GM12878 (cell line): ENCODE measurements around the gene HAS3. TPM values are rescaled to one million over a fixed set of nuclear protein-coding genes. Genes with fewer than 3 reads are reported as not detected.
A peak's percentile ranks its signal among the peaks of the same experiment; 100 is the strongest.

Experiments used
- ATAC-seq: fragments of 200-7000 bp; cut with Tn5 transposase; 3 replicates; pipeline ENCODE4 v1.9.1; 2020; ENCODE audit warnings: mild to moderate bottlenecking, moderate library complexity
- BruUV-seq: library from RNA; stranded (reverse); fragments of 400-500 nt; replicated peaks from 2 replicates; lab custom pipeline; 2021; lab: Mats Ljungman, UMichigan
- CTCF ChIA-PET: fragments of 300-600 bp; sonication (Branson Sonifier 250); formaldehyde crosslinking; extraction: SDS; loops from one replicate; lab custom pipeline; 2021; ENCODE audit warnings: inconsistent platforms; lab: Yijun Ruan, JAX
- POLR2A ChIA-PET: fragments of 350-600 bp; formaldehyde crosslinking; extraction: SDS; loops from one replicate; lab custom pipeline; 2021; ENCODE audit warnings: inconsistent platforms; lab: Charles Lee
- RAD21 ChIA-PET: fragments of 300-600 bp; sonication (Branson Sonifier 250); formaldehyde crosslinking; loops from one replicate; lab custom pipeline; 2023; ENCODE audit warnings: antibody characterized with exemption; ENCODE audit not compliant: unreplicated experiment; lab: Charles Lee
- SMC1A ChIA-PET: fragments of 300-600 bp; sonication (Branson Sonifier 250); formaldehyde crosslinking; loops from one replicate; lab custom pipeline; 2023; ENCODE audit not compliant: unreplicated experiment, uncharacterized antibody; lab: Charles Lee
- DNase-seq: peaks from one replicate; pipeline ENCODE4 v3.0.0-alpha.2; 2011; ENCODE audit warnings: low read depth, low spot score
- FAIRE-seq: peaks from 3 replicates; lab custom pipeline; 2011; peaks lifted over from hg19 to GRCh38; lab: Jason Lieb, UNC
- H2AFZ ChIP-seq: 2 replicates; pipeline ENCODE4 v1.6.0; 2011; ENCODE audit warnings: low read depth, low read length, control low read depth; ENCODE audit not compliant: control insufficient read depth
- H3K27ac ChIP-seq: 2 replicates; pipeline ENCODE4 v1.5.1; 2011; ENCODE audit warnings: control low read depth; ENCODE audit not compliant: control insufficient read depth, insufficient read depth
- H3K27me3 ChIP-seq, 2 experiments: replicated peaks in 1 of 2; 2 replicates each; pipeline versions ENCODE4 v1.6.0 to v1.6.1; 2011; ENCODE audit warnings: low read length in 1 of 2; ENCODE audit not compliant: control insufficient read depth in 2 of 2, insufficient read depth in 2 of 2
- H3K36me3 ChIP-seq, 2 experiments: 2 replicates each; pipeline ENCODE4 v1.5.1; 2011; ENCODE audit warnings: low read length in 1 of 2; ENCODE audit not compliant: control insufficient read depth in 2 of 2, insufficient read depth in 2 of 2
- H3K4me1 ChIP-seq: 2 replicates; pipeline ENCODE4 v1.6.1; 2011; ENCODE audit warnings: mild to moderate bottlenecking, low read length, moderate library complexity, mixed read lengths; ENCODE audit not compliant: control insufficient read depth, insufficient read depth
- H3K4me2 ChIP-seq: 2 replicates; pipeline ENCODE4 v1.6.0; 2011; ENCODE audit warnings: control low read depth; ENCODE audit not compliant: control insufficient read depth, insufficient read depth
- H3K4me3 ChIP-seq: fragments of 200-600 bp; sonication (generic); 2 replicates; pipeline ENCODE4 v1.5.1; 2016
- H3K79me2 ChIP-seq: 2 replicates; pipeline ENCODE4 v1.6.0; 2011; ENCODE audit warnings: low read length; ENCODE audit not compliant: control insufficient read depth, insufficient read depth
- H3K9ac ChIP-seq: 2 replicates; pipeline ENCODE4 v1.8.0; 2011; ENCODE audit warnings: low read length, control low read depth, mixed read lengths; ENCODE audit not compliant: control insufficient read depth, insufficient read depth
- H3K9me3 ChIP-seq: replicated peaks from 3 replicates; pipeline ENCODE4 v1.5.1; 2011; ENCODE audit warnings: mild to moderate bottlenecking, low read length; ENCODE audit not compliant: control insufficient read depth, insufficient read depth
- H4K20me1 ChIP-seq: 2 replicates; pipeline ENCODE4 v1.6.0; 2011; ENCODE audit not compliant: control insufficient read depth, insufficient read depth
- CTCF ChIP-seq, 3 experiments: IDR thresholded peaks in 2 of 3; conservative IDR thresholded peaks in 1 of 3; 2 replicates each; pipeline ENCODE4 v1.5.1; 2011; ENCODE audit warnings: low read depth in 3 of 3, low read length in 3 of 3, mild to moderate bottlenecking in 3 of 3, control low read depth in 2 of 3, moderate library complexity in 2 of 3, inconsistent platforms in 1 of 3, mixed read lengths in 1 of 3; ENCODE audit not compliant: control insufficient read depth in 2 of 3, insufficient read depth in 1 of 3; ENCODE audit errors: extremely low read depth in 1 of 3
- PAX5 ChIP-seq: IDR thresholded peaks from 2 replicates; pipeline ENCODE4 v1.6.1; 2011; ENCODE audit warnings: low read depth, low read length, borderline replicate concordance
- RAD21 ChIP-seq: IDR thresholded peaks from 2 replicates; pipeline ENCODE4 v1.6.1; 2011; ENCODE audit warnings: mild to moderate bottlenecking, low read depth, low read length, moderate library complexity; ENCODE audit not compliant: insufficient read depth
- SREBF1 ChIP-seq: IDR thresholded peaks from 2 replicates; pipeline ENCODE4 v1.6.1; 2012; ENCODE audit warnings: mild to moderate bottlenecking, low read length
- ZNF274 ChIP-seq: IDR thresholded peaks from one replicate; pipeline ENCODE4 v1.8.0; 2011; ENCODE audit not compliant: insufficient read length, insufficient read depth
- WGBS: methylation state at CpG from one replicate; pipeline ENCODE4 v1.1.6; 2016; ENCODE audit warnings: low lambda C conversion rate; ENCODE audit not compliant: insufficient replicate concordance, insufficient coverage; ENCODE audit errors: missing lambda C conversion rate; 5-methylcytosine and 5-hydroxymethylcytosine counted together
- in situ Hi-C: fragments of 300-500 bp; cut with MboI; formaldehyde crosslinking; loops from 9 replicates; pipeline ENCODE4 v1.14.3; 2018; ENCODE audit warnings: mixed read lengths
- intact Hi-C: fragments of 100-400 bp; cut with micrococcal nuclease; formaldehyde crosslinking; loops from one replicate; pipeline ENCODE4 v1.14.2; 2022; ENCODE audit not compliant: unreplicated experiment
- polyA plus RNA-seq, 11 experiments: library from polyadenylated mRNA; depleted of rRNA in 4 of 11; unstranded in 6 of 11; stranded (reverse) in 5 of 11; fragments of >200 nt; fragmentation: Nextera tagmentation in 4 of 11; fragmentation: Illumina TruSeq in 1 of 11; extraction: Ambion mirVana in 4 of 11; extraction: Trizol in 1 of 11; gene quantifications; 1 replicate in 1 of 11; 2 replicates in 10 of 11; pipeline versions ENCODE4 v1.2.1 to v1.2.3, GENCODE V29; 2011 to 2016; ENCODE audit warnings: inconsistent platforms in 2 of 11, missing spikeins in 2 of 11, low read depth in 1 of 11
- total RNA-seq, 4 experiments: library from RNA; depleted of rRNA in 3 of 4; stranded (reverse); fragments of >200 nt in 3 of 4; fragmentation: Illumina TruSeq in 1 of 4; extraction: Trizol in 1 of 4; gene quantifications; 2 replicates each; pipeline versions ENCODE4 v1.2.1 to v1.2.3, GENCODE V29; 2013 to 2021

HAS3 gene
- total and polyA plus RNA-seq, 10 of the 15 experiments (the other 5 are each of a cell fraction or from before 2014, with no cell fraction given) = 0.06 to 0.56 (median 0.19) TPM; not detected in 2

- SMC1A ChIA-PET = interaction anchor here (1.3 kb wide), 1 partner anchor 202 kb away, joined by 3 read pairs; no protein-coding TSS in a partner anchor
- no peak overlapping the region for H3K9ac ChIP-seq
- no peak overlapping the region for H3K4me3 ChIP-seq
- no TSS peak for BruUV-seq
- ATAC-seq (0 out of 3 replicates have a peak, but pooled peaks have one; percentile 37), DNase-seq (no peak), FAIRE-seq (no peak)
- in situ Hi-C loops = no loop called here
- H3K79me2 ChIP-seq = no peaks in the 10 kb centered on the region
- no peaks in the 10 kb centered on the region for H4K20me1 ChIP-seq
- H2AFZ ChIP-seq = no peak overlapping the region
- H3K27me3 ChIP-seq = no peaks in the 10 kb centered on the region
- TF ChIP-seq SREBF1 (no peak), PAX5 (no peak), ZNF274 (no peak), RAD21 (0 out of 2 replicates have a peak, but pooled peaks have one; percentile 4), CTCF (IDR thresholded peaks at IDR 0.05 in 2 of 3, conservative IDR thresholded peaks at IDR 0.05 in 1 of 3; ENCODE audit: control insufficient read depth in 2 of 3, extremely low read depth in 1 of 3, insufficient read depth in 1 of 3, low read depth in 3 of 3, low read length in 3 of 3) (peak; percentile 8 to 34 (median 9); a peak in 2 of 6 replicates)
- TF ChIP-seq, all 136 proteins: peak for 2
- WGBS = 98% methylated on average over 16 of the region's 16 CpGs
- H3K4me2 ChIP-seq = no peak overlapping the region
- no peak overlapping the region for H3K27ac ChIP-seq
- no peaks in the 10 kb centered on the region for H3K9me3 ChIP-seq
- intact Hi-C loops = no loop called here
- POLR2A ChIA-PET = no interaction called here
- RAD21 ChIA-PET = no interaction called here
- H3K4me1 ChIP-seq = no peaks in the 10 kb centered on the region
- no peaks in the 10 kb centered on the region; a peak in 1 of 4 replicates for H3K36me3 ChIP-seq
- CTCF ChIA-PET = no interaction called here
Observed at GRCh38 chr16:69083306-69083941, 22.0 kb upstream of the HAS3 start.
